Stimulated activated CD8-positive, alpha-beta memory T cell treated with anti-CD3 and anti-CD28 coated beads, Interleukin-7, amount 100 ng/mL, for 48 hours (primary cell): Measurements from ENCODE around the gene GPR17.

Source experiments
- DNase-seq, 2 donors: peaks; one replicate each; pipeline ENCODE4 v3.0.0-alpha.2; 2020; ENCODE audit warnings: low read depth in 1 of 2; ENCODE audit errors: extremely low read depth in 1 of 2

The GPR17 gene

GRCh38 chr2:127645395-127646291, at the start of gene GPR17:
Gene GPR17 (plus strand): TSS chr2:127646153. CDS start chr2:127650736, 4,583 bp downstream.
- DNase-seq = no peak

DNA sequence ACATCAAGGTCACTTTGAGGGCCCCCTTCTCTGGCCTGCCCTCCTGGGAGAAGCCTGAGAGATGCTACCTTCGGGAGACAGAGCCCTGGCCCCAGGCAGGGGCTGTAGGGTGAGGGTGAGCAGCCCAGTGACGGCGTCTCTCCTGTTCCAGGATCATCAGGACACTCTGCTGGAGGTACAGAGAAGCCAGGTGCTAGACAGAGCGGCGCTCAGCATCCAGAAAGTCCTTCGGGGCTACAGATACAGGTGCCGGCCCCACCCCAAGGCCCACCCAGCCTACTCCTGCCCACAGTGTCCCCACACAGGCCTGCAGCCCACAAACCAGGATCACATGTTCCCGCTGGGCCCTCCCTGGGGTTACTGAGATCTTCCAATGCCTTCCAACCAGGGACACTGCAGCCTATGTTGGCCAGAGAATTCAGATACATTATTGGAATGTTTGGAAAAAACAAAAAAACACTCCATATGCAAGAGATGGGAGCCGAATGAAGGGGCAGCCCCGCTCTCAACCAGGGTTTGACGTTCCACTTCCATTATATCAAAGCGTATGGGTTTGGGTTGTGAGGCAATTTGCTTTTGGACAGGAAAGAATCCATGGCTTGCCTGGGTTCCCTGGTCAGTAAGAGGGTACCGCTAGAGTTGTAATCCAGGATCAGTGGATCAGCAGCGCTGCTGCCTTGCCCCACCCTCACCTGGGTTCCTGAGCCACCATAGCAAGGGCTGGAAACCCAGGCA, 49.5 kb upstream of the GPR17 start:
- DNase-seq = no peak

DNA sequence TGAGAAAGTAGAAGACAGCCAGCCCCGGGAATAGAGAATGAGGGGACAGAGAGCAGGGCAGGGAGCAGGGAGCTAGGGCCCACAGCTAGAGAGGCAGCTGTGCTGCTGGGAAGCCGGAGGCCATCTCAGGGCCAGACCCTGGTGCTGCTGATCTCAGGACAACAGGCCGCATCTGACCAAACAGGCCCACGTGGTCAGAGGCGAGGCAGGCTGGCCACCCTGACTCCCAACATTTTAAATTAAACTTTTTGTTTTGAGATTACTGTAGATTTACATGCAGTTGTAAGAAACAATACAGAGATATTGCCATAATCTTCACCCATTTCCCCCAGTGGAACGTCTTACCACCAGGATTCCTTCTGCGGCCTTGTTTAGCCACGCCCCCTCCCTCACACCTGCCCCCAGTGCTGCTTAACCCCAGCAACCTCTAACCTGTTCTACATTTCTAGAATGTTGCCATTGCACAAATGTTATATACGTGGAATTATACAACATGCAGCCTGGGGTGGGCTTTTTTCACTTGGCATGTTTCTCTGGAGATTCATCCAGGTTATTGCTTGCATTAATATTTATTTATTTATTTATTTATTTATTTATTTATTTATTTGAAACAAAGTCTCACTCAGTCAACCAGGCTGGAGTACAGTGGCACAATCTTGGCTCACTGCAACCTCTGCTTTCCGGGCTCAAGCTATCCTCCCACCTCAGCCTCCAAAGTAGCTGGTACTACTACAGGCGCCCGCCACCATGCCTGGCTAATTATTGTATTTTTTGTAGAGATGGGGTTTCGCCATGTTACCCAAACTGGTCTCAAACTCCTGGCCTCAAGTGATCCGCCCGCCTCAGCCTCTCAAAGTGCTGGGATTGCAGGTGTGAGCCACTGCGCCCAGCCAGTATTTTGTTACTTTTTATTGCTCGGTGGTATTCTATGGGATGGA, 48.6 kb upstream of the GPR17 start:
- no peak for DNase-seq

DNA sequence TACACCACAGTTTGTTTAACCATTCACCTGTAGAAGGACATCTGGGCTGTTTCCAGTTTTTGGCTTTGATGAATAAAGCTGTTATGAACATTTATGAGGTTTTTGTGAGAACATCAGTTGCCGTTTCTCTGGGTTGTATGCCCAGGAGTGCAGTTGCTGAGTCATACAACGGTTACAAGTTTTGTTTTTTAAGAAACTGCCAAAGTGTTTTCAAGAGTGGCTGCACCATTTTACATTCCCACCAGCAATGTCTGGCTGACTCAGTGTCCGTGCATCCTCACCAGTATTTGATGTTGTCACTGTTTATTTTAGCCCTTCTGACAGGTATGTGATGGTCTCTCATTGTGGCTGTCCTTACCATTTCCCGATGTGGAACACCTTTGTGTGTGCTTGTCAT, 48.0 kb upstream of the GPR17 start:
- DNase-seq = no peak

DNA sequence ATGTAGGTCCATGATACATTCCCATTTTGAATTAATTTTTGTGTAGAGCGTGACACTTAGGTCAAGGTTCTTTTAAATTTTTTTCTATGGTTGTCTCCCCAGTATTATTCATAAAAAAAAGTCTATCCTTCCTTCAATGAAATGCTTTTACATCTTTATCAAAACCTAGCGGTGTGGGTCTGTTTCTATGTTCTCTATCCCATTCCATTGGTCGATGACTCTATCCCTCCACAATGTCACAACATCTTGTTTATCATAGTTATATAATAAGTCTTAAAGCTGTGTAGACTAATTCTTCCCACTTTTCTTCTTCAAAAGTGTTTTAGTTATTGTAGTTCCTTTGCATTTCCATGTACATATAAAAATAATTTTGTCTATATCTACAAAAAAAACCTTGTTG, 47.2 kb upstream of the GPR17 start:
- no peak for DNase-seq

DNA sequence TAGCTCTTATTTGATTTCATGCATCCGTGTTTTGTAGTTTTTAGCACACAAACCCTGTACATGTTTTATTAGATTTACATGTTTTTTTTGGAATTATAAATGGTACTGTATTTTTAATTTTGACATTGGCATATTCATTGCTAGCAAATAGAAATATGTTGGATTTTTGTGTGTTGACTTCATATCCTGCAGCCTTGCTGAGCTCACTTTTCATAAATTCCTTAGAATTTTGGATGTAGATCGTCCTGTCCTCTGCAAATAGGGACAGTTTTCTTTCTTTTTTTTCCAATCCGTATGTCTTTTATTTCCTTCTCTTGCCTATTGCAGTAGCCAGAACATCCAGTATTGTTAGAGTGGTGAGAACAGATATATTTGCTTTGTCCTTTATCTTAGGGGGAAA, 46.7 kb upstream of the GPR17 start:
- no peak for DNase-seq

DNA sequence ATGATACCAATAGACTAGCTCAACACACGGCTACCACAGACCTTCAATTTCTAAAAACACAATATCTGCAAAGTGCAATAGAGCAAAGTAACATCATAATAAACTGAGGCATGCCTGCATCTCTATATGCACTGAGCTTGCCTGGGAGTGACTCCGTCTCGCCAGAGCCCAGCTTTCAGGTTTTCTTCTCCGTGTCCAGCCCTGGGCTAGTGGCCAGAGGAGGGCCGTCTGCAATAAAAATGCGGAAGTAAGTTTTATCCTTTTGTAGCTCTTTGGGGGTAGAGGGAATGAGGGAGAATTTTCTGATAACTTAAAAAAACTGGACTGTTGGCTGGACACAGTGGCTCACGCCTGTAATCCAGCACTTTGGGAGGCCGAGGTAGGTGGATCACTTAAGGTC, 41.0 kb upstream of the GPR17 start:
- DNase-seq = no peak

GRCh38 chr2:127605691-127606263, 40.2 kb upstream of the GPR17 start:
- DNase-seq = no peak

DNA sequence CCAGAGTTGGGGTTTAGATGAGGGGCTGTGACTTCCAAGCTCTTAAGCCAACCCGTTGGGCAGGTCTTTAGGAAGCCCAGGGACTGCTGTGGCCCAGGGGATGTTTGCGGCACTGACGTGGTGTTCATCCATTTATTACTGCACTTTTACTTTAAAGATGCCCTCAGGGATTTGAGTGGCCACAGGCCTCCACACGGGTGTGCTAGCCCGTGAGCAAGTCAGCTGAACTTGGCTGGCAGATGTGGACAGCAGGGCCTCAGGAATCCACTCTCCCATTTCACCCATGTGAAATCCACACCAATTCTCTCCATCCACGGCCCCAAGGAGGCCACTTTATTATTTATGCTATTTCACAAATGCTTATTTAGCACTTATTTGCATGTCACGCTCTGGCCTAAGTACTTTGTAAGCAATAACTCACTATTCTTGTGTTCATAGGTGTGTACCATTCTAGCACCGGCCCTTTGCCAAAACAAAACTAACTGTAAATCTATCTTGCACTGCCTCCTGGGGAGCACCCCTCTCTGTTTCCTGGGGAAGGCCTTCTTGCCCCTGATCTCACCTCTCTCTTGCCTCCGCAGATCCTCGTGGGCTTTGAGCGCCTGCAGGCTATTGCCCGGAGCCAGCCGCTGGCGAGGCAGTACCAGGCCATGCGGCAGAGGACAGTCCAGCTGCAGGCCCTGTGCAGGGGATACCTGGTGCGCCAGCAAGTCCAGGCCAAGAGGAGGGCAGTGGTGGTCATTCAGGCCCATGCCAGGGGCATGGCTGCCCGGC, 39.1 kb upstream of the GPR17 start:
- no peak for DNase-seq

GRCh38 chr2:127607399-127607908, 38.5 kb upstream of the GPR17 start:
- no peak for DNase-seq

GRCh38 chr2:127608061-127609030, 37.6 kb upstream of the GPR17 start:
- DNase-seq = no peak

DNA sequence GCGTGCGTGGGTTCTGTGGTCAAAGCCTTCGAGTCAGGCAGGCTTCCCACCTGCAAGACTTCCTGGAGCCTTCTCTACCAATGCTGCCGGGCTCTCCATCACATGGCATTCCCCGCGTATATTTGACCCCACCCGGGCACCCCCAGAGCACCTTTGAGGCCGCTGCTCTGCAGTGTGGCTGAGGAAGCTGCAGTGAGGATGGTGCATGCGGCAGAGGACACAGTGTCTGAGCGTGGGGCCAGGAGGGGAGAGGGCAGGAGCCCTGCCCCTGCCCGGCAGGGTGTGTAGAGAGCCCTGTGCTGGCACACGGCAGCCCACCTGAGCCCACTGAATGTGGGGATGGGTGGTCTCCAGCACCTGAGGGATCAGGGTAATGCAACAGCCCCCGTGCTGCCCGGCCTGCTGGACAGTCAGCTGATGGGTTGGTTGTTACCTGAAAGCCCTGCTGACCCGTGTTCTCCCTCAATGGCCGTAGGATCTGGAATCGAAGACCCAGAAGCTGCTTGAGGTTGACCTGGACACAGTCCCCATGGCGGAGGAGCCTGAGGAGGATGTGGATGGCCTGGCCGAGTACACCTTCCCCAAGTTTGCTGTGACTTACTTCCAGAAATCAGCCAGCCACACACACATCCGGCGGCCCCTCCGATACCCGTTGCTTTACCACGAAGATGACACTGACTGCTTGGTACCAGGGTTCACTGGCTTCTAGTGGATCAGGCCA, 36.8 kb upstream of the GPR17 start:
- no peak for DNase-seq

- no peak for DNase-seq
These were observed 36.1 kb upstream of the GPR17 start for GRCh38 chr2:127609818-127610217.

- DNase-seq = no peak
These were observed 35.4 kb upstream of the GPR17 start for GRCh38 chr2:127610561-127610960.

DNA sequence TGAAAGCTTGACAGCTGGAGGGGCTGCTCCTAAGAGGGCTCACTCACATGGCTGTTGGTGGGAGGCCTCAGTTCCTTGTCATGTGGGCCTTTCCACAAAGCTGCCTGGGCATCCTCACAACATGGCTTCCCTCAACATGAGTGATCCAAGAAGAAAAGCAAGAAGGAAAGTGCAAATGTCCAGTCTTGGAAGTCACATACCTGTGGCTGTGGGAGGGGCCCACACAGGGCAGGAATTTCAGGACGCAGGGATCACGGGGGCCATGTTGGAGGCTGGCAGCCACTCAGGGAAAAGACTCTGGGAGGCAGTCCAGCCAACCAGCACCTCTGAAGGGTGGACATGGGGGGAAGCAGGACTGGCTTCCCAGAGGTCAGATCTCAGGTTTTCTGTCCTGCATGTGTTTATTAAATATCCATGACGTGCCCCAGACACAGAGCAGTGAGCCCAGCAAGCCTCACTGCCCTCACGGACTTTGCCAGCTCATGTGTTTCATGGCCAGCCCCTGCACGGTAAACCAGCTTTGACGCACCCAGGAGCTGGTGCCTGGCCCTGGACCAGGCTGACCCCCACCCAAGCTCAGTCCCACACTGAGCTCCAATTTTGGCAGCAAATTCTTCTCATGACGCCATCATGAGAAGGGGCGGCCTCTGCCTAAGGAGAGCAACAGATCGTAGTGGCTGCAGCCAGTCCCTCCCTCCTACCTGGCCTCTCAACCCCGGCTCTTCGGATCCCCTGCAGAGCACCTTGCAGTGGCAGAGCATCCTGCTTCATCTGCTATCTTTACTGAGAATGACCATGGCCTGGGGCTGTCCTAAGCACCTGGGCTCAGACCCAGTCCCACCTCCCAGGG, 34.7 kb upstream of the GPR17 start:
- no peak for DNase-seq

GRCh38 chr2:127612111-127612822, 33.7 kb upstream of the GPR17 start:
- DNase-seq = no peak
